GM12801 (cell line): ENCODE measurements around the gene DSP.

Experiments used
- CTCF ChIP-seq: IDR thresholded peaks from one replicate; pipeline ENCODE4 v1.5.1; 2011; ENCODE audit warnings: control low read depth; ENCODE audit not compliant: insufficient read length; ENCODE audit errors: extremely low read depth

Gene DSP

GRCh38 chr6:7636151-7636550 lies 94.7 kb downstream of the DSP start:
- TF ChIP-seq CTCF: no peak
